H9 (cell line): ENCODE data around the gene KCNJ14. TPM values are rescaled to one million over a fixed set of nuclear protein-coding genes. Genes with fewer than 3 reads are reported as not detected.

Source experiments
- DNase-seq: peaks from one replicate; pipeline ENCODE4 v3.0.0-alpha.2; 2017
- H2AFZ ChIP-seq: one replicate; pipeline ENCODE4 v1.6.1; 2013; ENCODE audit warnings: mild to moderate bottlenecking, low read length, control low read depth, moderate library complexity
- H2AK5ac ChIP-seq: 2 replicates; pipeline ENCODE4 v1.6.1; 2013; ENCODE audit warnings: low read length, control low read depth, mixed read lengths; ENCODE audit not compliant: insufficient read length
- H2BK120ac ChIP-seq: one replicate; pipeline ENCODE4 v1.6.1; 2013; ENCODE audit warnings: low read depth, mild to moderate bottlenecking, low read length, control low read depth, inconsistent platforms; ENCODE audit not compliant: poor library complexity, severe bottlenecking
- H2BK12ac ChIP-seq: 2 replicates; pipeline ENCODE4 v1.6.1; 2013; ENCODE audit warnings: low read length, control low read depth, mixed read lengths, low read depth; ENCODE audit not compliant: insufficient read length
- H2BK15ac ChIP-seq: 2 replicates; pipeline ENCODE4 v1.6.1; 2013; ENCODE audit warnings: low read depth, low read length, control low read depth
- H2BK20ac ChIP-seq: one replicate; pipeline ENCODE4 v1.6.1; 2013; ENCODE audit warnings: low read depth, mild to moderate bottlenecking, low read length, control low read depth, inconsistent platforms; ENCODE audit not compliant: poor library complexity, severe bottlenecking
- H2BK5ac ChIP-seq: 2 replicates; pipeline ENCODE4 v1.6.1; 2013; ENCODE audit warnings: low read length, control low read depth, mixed read lengths; ENCODE audit not compliant: insufficient read length
- H3K14ac ChIP-seq: 2 replicates; pipeline ENCODE4 v1.6.1; 2013; ENCODE audit warnings: low read length, control low read depth; ENCODE audit not compliant: insufficient read depth
- H3K18ac ChIP-seq: 2 replicates; pipeline ENCODE4 v1.6.1; 2013; ENCODE audit warnings: low read depth, mild to moderate bottlenecking, mixed read lengths, low read length, control low read depth; ENCODE audit not compliant: insufficient read length
- H3K23ac ChIP-seq: 2 replicates; pipeline ENCODE4 v1.6.1; 2013; ENCODE audit warnings: low read length, control low read depth, mixed read lengths, low read depth; ENCODE audit not compliant: insufficient read length
- H3K23me2 ChIP-seq: 2 replicates; pipeline ENCODE4 v1.6.1; 2013; ENCODE audit warnings: low read depth, mild to moderate bottlenecking, mixed read lengths, low read length, control low read depth; ENCODE audit not compliant: insufficient read length, poor library complexity, severe bottlenecking
- H3K27ac ChIP-seq: 2 replicates; pipeline ENCODE4 v1.5.1; 2013; ENCODE audit warnings: low read length, control low read depth, mixed read lengths, low read depth; ENCODE audit not compliant: insufficient read length
- H3K27me3 ChIP-seq: 2 replicates; pipeline ENCODE4 v1.6.1; 2013; ENCODE audit warnings: low read length, control low read depth, inconsistent platforms; ENCODE audit not compliant: insufficient read depth
- H3K4ac ChIP-seq: 2 replicates; pipeline ENCODE4 v1.6.1; 2013; ENCODE audit warnings: low read depth, mild to moderate bottlenecking, control low read depth, inconsistent platforms, low read length, moderate library complexity
- H3K4me1 ChIP-seq: 2 replicates; pipeline ENCODE4 v1.6.1; 2013; ENCODE audit warnings: low read length, control low read depth, inconsistent platforms; ENCODE audit not compliant: insufficient read depth
- H3K4me2 ChIP-seq: 2 replicates; pipeline ENCODE4 v1.6.1; 2013; ENCODE audit warnings: low read length, control low read depth, mixed read lengths; ENCODE audit not compliant: insufficient read length, insufficient read depth
- H3K56ac ChIP-seq: 2 replicates; pipeline ENCODE4 v1.6.1; 2013; ENCODE audit warnings: low read depth, mild to moderate bottlenecking, mixed read lengths, low read length, control low read depth; ENCODE audit not compliant: insufficient read length
- H3K79me1 ChIP-seq: 2 replicates; pipeline ENCODE4 v1.6.1; 2013; ENCODE audit warnings: low read depth, mild to moderate bottlenecking, moderate library complexity, low read length, control low read depth, inconsistent platforms; ENCODE audit not compliant: insufficient read depth, poor library complexity, severe bottlenecking
- H3K79me2 ChIP-seq: 2 replicates; pipeline ENCODE4 v1.6.1; 2013; ENCODE audit warnings: low read length, control low read depth, inconsistent platforms; ENCODE audit not compliant: insufficient read depth
- H3K9ac ChIP-seq: 2 replicates; pipeline ENCODE4 v1.6.1; 2013; ENCODE audit warnings: low read length, control low read depth, mixed read lengths; ENCODE audit not compliant: insufficient read length; ENCODE audit errors: extremely low read depth
- H3K9me3 ChIP-seq: one replicate; pipeline ENCODE4 v1.6.1; 2013; ENCODE audit warnings: low read depth, low read length, inconsistent platforms; ENCODE audit not compliant: control insufficient read depth
- H3T11ph ChIP-seq: one replicate; pipeline ENCODE4 v1.6.1; 2013; ENCODE audit warnings: mild to moderate bottlenecking, low read length, control low read depth, inconsistent platforms
- H4K20me1 ChIP-seq: one replicate; pipeline ENCODE4 v1.6.1; 2013; ENCODE audit not compliant: control insufficient read depth, insufficient read length, insufficient read depth
- H4K5ac ChIP-seq: 2 replicates; pipeline ENCODE4 v1.6.1; 2013; ENCODE audit warnings: low read depth, mild to moderate bottlenecking, mixed read lengths, low read length, control low read depth; ENCODE audit not compliant: insufficient read length
- H4K8ac ChIP-seq: replicated peaks from 2 replicates; pipeline ENCODE4 v1.6.1; 2013; ENCODE audit warnings: low read length, control low read depth, mixed read lengths, low read depth; ENCODE audit not compliant: insufficient read length
- H4K91ac ChIP-seq: 2 replicates; pipeline ENCODE4 v1.6.1; 2013; ENCODE audit warnings: low read depth, mild to moderate bottlenecking, moderate library complexity, mixed read lengths, low read length, control low read depth; ENCODE audit not compliant: insufficient read length
- H3K27ac Mint-ChIP-seq, 3 experiments: 2 replicates in 2 of 3; 3 replicates in 1 of 3; pipeline ENCODE4 v1.8.0; 2020 to 2021; ENCODE audit warnings: mixed read lengths in 3 of 3, mild to moderate bottlenecking in 1 of 3, moderate library complexity in 1 of 3
- H3K27me3 Mint-ChIP-seq: 2 replicates; pipeline ENCODE4 v1.8.0; 2021; ENCODE audit warnings: low read depth, mild to moderate bottlenecking, moderate library complexity, mixed read lengths
- H3K36me3 Mint-ChIP-seq, 3 experiments: 2 replicates in 2 of 3; 3 replicates in 1 of 3; pipeline ENCODE4 v1.8.0; 2020 to 2021; ENCODE audit warnings: low read depth in 3 of 3, mixed read lengths in 3 of 3; ENCODE audit not compliant: insufficient read depth in 1 of 3
- H3K4me1 Mint-ChIP-seq, 2 experiments: 2 replicates each; pipeline ENCODE4 v1.8.0; 2020; ENCODE audit warnings: mixed read lengths in 2 of 2
- H3K4me3 Mint-ChIP-seq, 2 experiments: 2 replicates in 1 of 2; 3 replicates in 1 of 2; pipeline ENCODE4 v1.8.0; 2020 to 2021; ENCODE audit warnings: mild to moderate bottlenecking in 2 of 2, mixed read lengths in 2 of 2, moderate library complexity in 1 of 2
- H3K9me3 Mint-ChIP-seq, 2 experiments: 2 replicates in 1 of 2; 3 replicates in 1 of 2; pipeline ENCODE4 v1.8.0; 2020; ENCODE audit warnings: mild to moderate bottlenecking in 2 of 2, mixed read lengths in 2 of 2, moderate library complexity in 1 of 2
- WGBS: extraction: QIAGEN DNeasy Blood & Tissue Kit; methylation state at CpG from one replicate; pipeline ENCODE4 v1.1.7; 2013; ENCODE audit warnings: missing lambda C conversion rate, low lambda C conversion rate, mixed read lengths; ENCODE audit not compliant: insufficient read length; ENCODE audit errors: extremely low coverage; 5-methylcytosine and 5-hydroxymethylcytosine counted together
- total RNA-seq: library from RNA; stranded (reverse); gene quantifications from 2 replicates; pipeline ENCODE4 v1.2.1, GENCODE V29; 2021
- TF ChIP-seq, protein P1 (sequence below): fragments of 200-600 bp; sonication (generic); conservative IDR thresholded peaks from 3 replicates; pipeline ENCODE4 v1.8.0; 2021; ENCODE audit warnings: antibody characterized with exemption, mild to moderate bottlenecking

The KCNJ14 gene
- total RNA-seq, 1 experiment from 2014 or later, result 1.2 TPM

DNA sequence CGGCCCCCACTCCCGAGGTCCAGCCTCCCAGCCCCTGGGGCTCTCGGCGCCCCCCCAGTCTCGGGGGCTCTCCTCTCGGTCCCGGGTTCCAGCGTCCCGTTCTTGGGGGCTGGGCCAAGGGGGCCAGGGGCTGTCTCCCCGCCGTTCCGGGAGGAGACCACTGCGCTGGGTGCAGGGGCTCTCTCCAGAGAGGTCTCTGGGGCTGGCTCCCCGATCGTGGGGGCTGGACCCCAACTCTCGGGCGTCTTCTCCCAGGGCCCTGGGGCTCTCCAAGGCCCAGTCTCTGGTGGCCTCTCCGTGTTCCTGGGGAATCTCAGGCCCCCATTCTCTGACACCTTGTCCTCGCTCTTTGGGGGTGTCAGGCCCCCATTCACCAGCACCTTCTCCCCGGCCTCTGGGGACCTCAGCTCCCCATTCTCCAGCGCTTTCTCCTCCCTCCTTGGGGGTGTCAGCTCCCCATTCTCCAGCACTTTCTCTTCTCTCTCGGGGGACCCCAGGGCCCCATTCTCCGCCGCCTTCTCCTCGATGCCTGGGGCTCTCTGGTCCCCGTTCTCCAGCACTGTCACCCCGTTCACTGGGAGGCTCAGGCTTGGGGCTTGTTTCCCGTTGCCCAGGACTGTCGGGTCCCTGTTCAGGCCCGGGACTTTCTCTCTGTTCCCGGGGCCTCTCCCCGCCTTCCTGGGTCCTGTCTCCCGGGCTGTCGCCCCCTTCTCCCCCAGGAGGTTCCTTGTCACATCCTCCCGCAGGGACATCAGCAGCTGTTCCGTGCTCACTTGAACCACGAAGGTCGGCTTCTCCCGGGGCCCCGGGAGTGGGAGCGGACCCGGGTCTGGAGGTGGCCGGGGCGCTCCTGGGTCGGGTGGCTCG lies 42.6 kb downstream of the KCNJ14 start:
- no peak overlapping the region for H3K4ac ChIP-seq
- no peak overlapping the region for H3K14ac ChIP-seq
- no peak overlapping the region for H3K4me3 Mint-ChIP-seq
- peaks cover 12 to 29% of the 10 kb centered on the region in 2 experiments for H3K4me1 Mint-ChIP-seq
- no CpG with 5 or more reads among the region's 46 CpGs for WGBS
- peaks cover 0 to 6% (median 5%) of the 10 kb centered on the region in 3 experiments; a peak in 5 of 7 replicates for H3K36me3 Mint-ChIP-seq
- H4K20me1 ChIP-seq, result no peaks in the 10 kb centered on the region
- no peaks in the 10 kb centered on the region; a peak in 2 of 5 replicates for H3K9me3 Mint-ChIP-seq
- H2AK5ac ChIP-seq, result no peak overlapping the region
- H4K8ac ChIP-seq, result no peak overlapping the region
- H3K23ac ChIP-seq, result no peak overlapping the region
- H2BK15ac ChIP-seq, result no peak overlapping the region
- H4K91ac ChIP-seq, result no peak overlapping the region
- H3K27ac ChIP-seq, result no peak overlapping the region
- peak overlapping the region in 2 of 3 experiments; percentile 30 to 83; a peak in 2 of 7 replicates for H3K27ac Mint-ChIP-seq
- no peak overlapping the region for H2BK20ac ChIP-seq
- no peaks in the 10 kb centered on the region for H3K4me1 ChIP-seq
- H2AFZ ChIP-seq, result no peak overlapping the region
- H3K23me2 ChIP-seq, result peaks cover 14% of the 10 kb centered on the region
- H3K18ac ChIP-seq, result no peak overlapping the region
- no peak overlapping the region for H4K5ac ChIP-seq
- H3K56ac ChIP-seq, result no peak overlapping the region
- H3K79me2 ChIP-seq, result no peaks in the 10 kb centered on the region
- DNase-seq, result no peak
- H2BK12ac ChIP-seq, result no peak overlapping the region
- TF ChIP-seq, protein P1, sequence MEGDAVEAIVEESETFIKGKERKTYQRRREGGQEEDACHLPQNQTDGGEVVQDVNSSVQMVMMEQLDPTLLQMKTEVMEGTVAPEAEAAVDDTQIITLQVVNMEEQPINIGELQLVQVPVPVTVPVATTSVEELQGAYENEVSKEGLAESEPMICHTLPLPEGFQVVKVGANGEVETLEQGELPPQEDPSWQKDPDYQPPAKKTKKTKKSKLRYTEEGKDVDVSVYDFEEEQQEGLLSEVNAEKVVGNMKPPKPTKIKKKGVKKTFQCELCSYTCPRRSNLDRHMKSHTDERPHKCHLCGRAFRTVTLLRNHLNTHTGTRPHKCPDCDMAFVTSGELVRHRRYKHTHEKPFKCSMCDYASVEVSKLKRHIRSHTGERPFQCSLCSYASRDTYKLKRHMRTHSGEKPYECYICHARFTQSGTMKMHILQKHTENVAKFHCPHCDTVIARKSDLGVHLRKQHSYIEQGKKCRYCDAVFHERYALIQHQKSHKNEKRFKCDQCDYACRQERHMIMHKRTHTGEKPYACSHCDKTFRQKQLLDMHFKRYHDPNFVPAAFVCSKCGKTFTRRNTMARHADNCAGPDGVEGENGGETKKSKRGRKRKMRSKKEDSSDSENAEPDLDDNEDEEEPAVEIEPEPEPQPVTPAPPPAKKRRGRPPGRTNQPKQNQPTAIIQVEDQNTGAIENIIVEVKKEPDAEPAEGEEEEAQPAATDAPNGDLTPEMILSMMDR, result no peak
- no peaks in the 10 kb centered on the region for H3K27me3 ChIP-seq
- no peaks in the 10 kb centered on the region for H3K9me3 ChIP-seq
- peaks cover 14% of the 10 kb centered on the region for H3K27me3 Mint-ChIP-seq
- no peaks in the 10 kb centered on the region for H3K79me1 ChIP-seq
- no peak overlapping the region for H2BK5ac ChIP-seq
- H2BK120ac ChIP-seq, result no peak overlapping the region
- no peak overlapping the region for H3K9ac ChIP-seq
- no peak overlapping the region for H3K4me2 ChIP-seq
- no peak overlapping the region for H3T11ph ChIP-seq
